Activated CD8-positive, alpha-beta T cell treated with anti-CD3 and anti-CD28 coated beads, Interleukin-2, amount 10 ng/mL, durations not matched to agents 7 days and 5 days (primary cell): ENCODE results near the gene TMEM169. TPM values are rescaled to one million over a fixed set of nuclear protein-coding genes. Genes with fewer than 3 reads are reported as not detected.

Source experiments
- ATAC-seq: fragments of 150-1000 bp; cut with Tn5 transposase; one replicate; pipeline ENCODE4 v1.10.0; 2021; ENCODE audit warnings: moderate library complexity
- CTCF ChIA-PET: fragments of 350-600 bp; sonication (Branson Sonifier 250); formaldehyde crosslinking; loops from one replicate; lab custom pipeline; 2021; ENCODE audit warnings: antibody characterized with exemption; lab: Charles Lee
- POLR2A ChIA-PET: fragments of 350-600 bp; sonication (Branson Sonifier 250); formaldehyde crosslinking; loops from one replicate; lab custom pipeline; 2021; ENCODE audit warnings: antibody characterized with exemption; lab: Charles Lee
- DNase-seq: peaks from one replicate; pipeline ENCODE4 v3.0.0-alpha.2; 2020
- H3K27ac Mint-ChIP-seq: one replicate; pipeline ENCODE4 v1.8.0; 2021; ENCODE audit warnings: mild to moderate bottlenecking, mixed read lengths
- H3K27me3 Mint-ChIP-seq: one replicate; pipeline ENCODE4 v1.8.0; 2021; ENCODE audit warnings: low read depth, mixed read lengths
- H3K36me3 Mint-ChIP-seq: one replicate; pipeline ENCODE4 v1.8.0; 2021; ENCODE audit warnings: low read depth, mixed read lengths
- H3K4me1 Mint-ChIP-seq: one replicate; pipeline ENCODE4 v1.8.0; 2021; ENCODE audit warnings: low read depth, mixed read lengths
- H3K4me3 Mint-ChIP-seq: one replicate; pipeline ENCODE4 v1.8.0; 2021; ENCODE audit warnings: mild to moderate bottlenecking, mixed read lengths
- H3K9me3 Mint-ChIP-seq: one replicate; pipeline ENCODE4 v1.8.0; 2022; ENCODE audit warnings: mixed read lengths; ENCODE audit not compliant: insufficient read depth
- total RNA-seq, 2 experiments: library from RNA; stranded (reverse); gene quantifications; one replicate each; pipeline ENCODE4 v1.2.3, GENCODE V29; 2021

The TMEM169 gene
- total RNA-seq, 2 experiments from 2014 or later: 1.2 to 1.4 TPM

DNA sequence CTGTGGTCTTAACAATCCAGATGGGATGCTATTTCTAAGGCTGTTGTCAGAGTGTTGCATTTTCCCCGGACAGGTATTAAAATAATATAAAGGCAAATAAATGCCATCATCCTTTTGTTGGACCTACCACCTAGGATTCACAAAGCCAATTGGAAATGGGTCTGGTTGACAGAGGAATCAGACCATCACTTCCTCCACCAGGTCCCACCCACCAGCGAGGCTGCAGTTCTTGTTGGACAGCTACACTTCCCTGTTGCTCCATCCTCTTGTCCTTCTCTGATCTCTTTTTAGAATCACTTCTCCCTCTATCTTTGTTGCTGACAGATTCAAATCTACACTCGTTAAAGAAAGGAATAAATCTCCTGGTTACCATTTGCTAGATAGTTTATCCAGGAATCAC is 1.1 kb downstream of the TMEM169 start:
- peak overlapping the region; percentile 83 for H3K27ac Mint-ChIP-seq
- ChIA-PET POLR2A (interaction anchor here (1.2 kb wide), 1 partner anchor 30 kb away, joined by 3 read pairs; no protein-coding TSS in a partner anchor), CTCF (interaction anchor here (0.6 to 6.6 kb wide), 7 partner anchors 9 to 71 kb away, joined by 3 to 76 read pairs (median 8); partner anchors contain the start of gene XRCC5)
- peaks cover 54% of the 10 kb centered on the region for H3K4me1 Mint-ChIP-seq
- H3K4me3 Mint-ChIP-seq: peak overlapping the region; percentile 92
- no peak for ATAC-seq
- DNase-seq: no peak
- no peaks in the 10 kb centered on the region for H3K9me3 Mint-ChIP-seq
- H3K27me3 Mint-ChIP-seq: no peaks in the 10 kb centered on the region
- peaks cover 9% of the 10 kb centered on the region for H3K36me3 Mint-ChIP-seq

DNA sequence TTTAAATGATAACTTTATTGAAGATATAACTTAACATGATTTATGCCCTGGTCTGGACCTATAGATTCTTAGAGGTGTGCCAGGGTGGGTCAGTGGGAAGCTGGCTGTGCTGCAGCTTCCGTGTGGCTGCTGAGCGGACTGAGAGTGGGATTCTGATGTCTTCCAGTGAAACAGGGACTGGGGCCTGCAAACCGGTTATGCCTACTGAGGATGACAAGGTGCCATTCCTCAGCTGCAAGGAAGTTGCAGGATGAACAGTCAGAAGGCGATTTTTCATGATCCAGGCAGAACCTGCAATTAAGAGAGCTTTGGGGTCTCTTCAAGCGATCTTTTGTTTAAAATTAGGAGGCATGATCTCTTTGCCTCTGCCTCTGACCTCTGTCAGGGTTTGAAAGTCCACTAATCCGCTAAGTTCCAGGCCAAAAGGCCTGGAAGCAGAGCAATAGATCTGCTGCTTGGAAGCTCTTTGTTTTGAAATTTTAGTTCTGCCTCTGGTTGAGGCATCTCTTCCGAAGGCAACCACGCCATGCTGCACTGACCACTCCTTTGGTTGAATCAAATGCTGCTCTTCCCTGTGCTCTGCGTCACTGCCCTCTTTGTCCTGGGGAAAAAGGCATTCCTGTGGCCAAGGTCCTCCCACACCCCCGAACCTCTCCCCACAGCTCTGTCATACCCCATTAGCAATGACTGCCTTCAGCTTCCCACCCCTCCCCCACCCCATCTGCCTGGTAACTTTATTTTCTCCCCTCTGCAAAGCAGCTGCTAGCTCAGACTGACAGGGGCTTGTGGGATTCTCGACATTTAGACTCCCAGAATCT is 2.0 kb downstream of the TMEM169 start:
- Mint-ChIP-seq H3K4me1 (peaks cover 50% of the 10 kb centered on the region), H3K4me3 (no peak overlapping the region), H3K27ac (peak overlapping the region; percentile 84), H3K27me3 (no peaks in the 10 kb centered on the region), H3K36me3 (peaks cover 6% of the 10 kb centered on the region), H3K9me3 (no peaks in the 10 kb centered on the region)
- no peak for DNase-seq
- ChIA-PET POLR2A (interaction anchor here (1.2 to 1.8 kb wide), 4 partner anchors 25 to 30 kb away, joined by 3 to 10 read pairs (median 5); partner anchors contain the start of gene XRCC5), CTCF (interaction anchor here (0.8 to 6.6 kb wide), 11 partner anchors 10 to 70 kb away, joined by 3 to 76 read pairs (median 6); partner anchors contain the start of gene XRCC5)
- no peak for ATAC-seq

DNA sequence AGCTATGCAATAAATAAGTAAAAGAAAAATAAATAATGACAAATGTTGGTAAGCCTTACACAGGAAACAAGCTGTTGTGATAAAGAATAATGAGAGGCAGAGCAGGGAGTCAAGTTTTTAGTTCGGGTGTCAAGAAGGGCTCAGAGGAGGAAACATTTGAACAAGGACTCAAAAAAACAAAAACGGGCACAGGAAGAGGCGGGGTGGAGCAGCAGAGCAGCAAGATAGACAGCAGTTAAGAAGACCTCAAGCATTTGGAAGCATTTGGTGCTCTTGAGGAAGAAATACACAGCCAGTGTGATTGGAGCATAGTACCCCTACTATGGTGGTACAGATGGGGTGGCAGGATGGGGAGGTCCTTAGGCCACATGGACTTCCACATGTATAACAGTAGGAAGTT is 2.8 kb downstream of the TMEM169 start:
- POLR2A ChIA-PET: interaction anchor here (1.2 to 1.8 kb wide), 4 partner anchors 17 to 30 kb away, joined by 3 to 10 read pairs (median 5); partner anchors contain the start of gene XRCC5
- no peak for ATAC-seq
- H3K4me1 Mint-ChIP-seq: peaks cover 48% of the 10 kb centered on the region

DNA sequence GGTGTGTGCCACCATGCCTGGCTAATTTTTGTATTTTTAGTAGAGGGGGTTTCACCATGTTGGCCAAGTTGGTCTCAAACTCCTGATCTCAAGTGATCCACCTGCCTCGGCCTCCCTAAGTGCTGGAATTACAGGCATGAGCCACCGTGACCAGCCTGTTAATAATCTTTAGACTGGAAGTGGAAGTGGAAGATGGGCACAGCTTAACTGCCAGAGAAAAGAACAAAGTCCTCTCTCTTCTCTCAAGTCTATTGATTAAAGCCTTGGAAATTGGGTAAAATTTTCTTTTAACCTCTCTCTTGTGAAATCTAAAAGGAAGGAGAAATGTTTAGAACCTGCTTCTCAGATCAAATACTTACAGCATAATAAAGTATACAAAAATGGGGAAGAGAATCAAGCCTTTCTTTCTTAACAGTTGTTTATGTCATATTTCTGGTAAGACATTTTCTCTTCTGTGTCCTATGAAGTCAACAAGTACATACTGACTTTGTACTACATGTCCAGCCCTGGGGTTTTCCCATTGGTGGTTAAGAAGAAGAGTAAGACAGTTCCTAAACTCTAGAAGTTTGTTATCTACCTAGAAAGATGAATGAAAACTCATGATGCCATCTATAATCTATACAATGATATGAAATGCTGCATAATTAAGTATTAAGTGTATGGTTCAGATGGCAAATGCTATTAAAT is 4.6 kb downstream of the TMEM169 start:
- CTCF ChIA-PET: interaction anchor here (6.6 kb wide), 1 partner anchor 23 kb away, joined by 76 read pairs; the partner anchor contains the start of gene XRCC5
- H3K4me3 Mint-ChIP-seq: no peak overlapping the region

More for the DNA sequence above, 2.8 kb downstream of the TMEM169 start:
- DNase-seq: peak; percentile 49
- H3K9me3 Mint-ChIP-seq: no peaks in the 10 kb centered on the region
- peak overlapping the region; percentile 84 for H3K27ac Mint-ChIP-seq
- no peaks in the 10 kb centered on the region for H3K27me3 Mint-ChIP-seq
- peak overlapping the region; percentile 11 for H3K4me3 Mint-ChIP-seq
- CTCF ChIA-PET: interaction anchor here (0.8 to 6.6 kb wide), 10 partner anchors 9 to 69 kb away, joined by 3 to 76 read pairs (median 6); partner anchors contain the start of gene XRCC5
- peaks cover 4% of the 10 kb centered on the region for H3K36me3 Mint-ChIP-seq

DNA sequence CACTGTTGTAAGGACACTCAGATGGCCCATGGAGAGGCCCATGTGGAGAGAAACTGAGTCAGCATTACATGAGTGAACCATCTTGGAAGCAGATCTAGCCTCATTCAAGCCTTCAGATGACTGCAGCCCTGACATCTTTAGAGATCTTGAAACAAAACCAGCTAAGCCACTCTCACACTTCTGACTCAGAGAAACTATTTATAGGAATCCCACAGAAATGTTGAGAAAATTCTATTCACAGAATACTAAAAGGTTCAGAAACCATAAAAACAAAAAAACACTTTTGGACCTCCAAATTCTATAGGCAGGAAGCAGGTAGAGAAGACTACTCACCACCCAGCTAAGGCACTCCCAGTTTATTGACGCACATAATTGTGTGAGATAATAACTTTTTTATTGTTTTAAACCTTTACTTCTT is 8.7 kb downstream of the TMEM169 start:
- Mint-ChIP-seq H3K36me3 (no peaks in the 10 kb centered on the region), H3K4me1 (peaks cover 19% of the 10 kb centered on the region), H3K4me3 (no peak overlapping the region), H3K9me3 (no peaks in the 10 kb centered on the region), H3K27ac (peak overlapping the region; percentile 64), H3K27me3 (no peaks in the 10 kb centered on the region)
- DNase-seq (no peak), ATAC-seq (no peak)
- CTCF ChIA-PET: interaction anchor here (1.1 to 2.1 kb wide), 3 partner anchors 12 to 32 kb away, joined by 3 to 6 read pairs (median 4); no protein-coding TSS in a partner anchor
- POLR2A ChIA-PET: interaction anchor here (0.6 to 1.0 kb wide), 4 partner anchors 8 to 58 kb away, joined by 3 to 4 read pairs (median 3); no protein-coding TSS in a partner anchor

More for the DNA sequence above, 4.6 kb downstream of the TMEM169 start:
- DNase-seq: no peak
- Mint-ChIP-seq H3K27me3 (no peaks in the 10 kb centered on the region), H3K9me3 (no peaks in the 10 kb centered on the region), H3K4me1 (peaks cover 56% of the 10 kb centered on the region), H3K27ac (no peak overlapping the region), H3K36me3 (peaks cover 2% of the 10 kb centered on the region)
- ATAC-seq: no peak
- POLR2A ChIA-PET: no interaction called here

DNA sequence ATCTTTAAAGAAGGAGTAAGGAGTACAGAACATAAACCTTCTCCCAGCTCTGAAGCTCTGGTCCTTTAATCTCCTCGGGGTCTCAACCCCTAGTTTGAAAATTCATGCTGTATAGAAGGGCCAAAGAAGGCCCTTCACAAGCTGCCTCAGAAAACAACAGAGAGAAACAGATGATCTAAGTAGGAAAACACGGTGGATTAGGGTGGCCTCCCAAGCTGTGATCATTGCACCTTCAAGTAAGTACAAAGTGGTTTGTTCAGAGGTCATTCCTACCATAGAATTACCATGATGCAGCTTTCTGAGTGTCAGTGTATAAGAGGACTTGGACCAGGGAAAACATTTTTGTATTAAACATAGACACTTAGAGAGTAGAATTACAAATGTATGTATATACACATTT is 10.9 kb downstream of the TMEM169 start:
- POLR2A ChIA-PET: interaction anchor here (2.5 kb wide), 1 partner anchor 17 kb away, joined by 12 read pairs; the partner anchor contains the start of gene XRCC5
- Mint-ChIP-seq H3K9me3 (no peaks in the 10 kb centered on the region), H3K27ac (no peak overlapping the region), H3K4me1 (peaks cover 16% of the 10 kb centered on the region), H3K36me3 (no peaks in the 10 kb centered on the region), H3K4me3 (no peak overlapping the region), H3K27me3 (no peaks in the 10 kb centered on the region)
- ATAC-seq (no peak), DNase-seq (no peak)
- CTCF ChIA-PET: interaction anchor here (1.3 to 1.5 kb wide), 5 partner anchors 8 to 69 kb away, joined by 3 to 4 read pairs (median 4); partner anchors contain the start of gene XRCC5

DNA sequence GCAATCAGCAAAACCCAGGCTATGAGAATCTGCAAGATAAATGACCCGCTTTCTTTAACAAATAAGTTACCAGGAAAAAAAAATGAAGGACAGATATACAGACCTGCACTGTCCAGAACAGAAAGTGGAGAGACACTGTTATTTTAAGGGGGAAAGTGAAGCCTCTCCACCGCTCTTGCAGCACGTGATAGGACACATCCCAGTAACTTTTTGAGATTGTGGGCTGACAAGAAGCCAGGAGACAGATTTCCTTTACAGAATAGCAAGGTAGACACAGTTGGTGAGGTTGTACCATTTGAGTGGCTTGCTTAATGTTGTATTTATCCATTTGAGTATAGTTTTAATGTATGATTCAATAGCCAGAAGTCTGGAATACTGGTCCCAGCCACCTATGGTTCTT is 13.0 kb downstream of the TMEM169 start:
- Mint-ChIP-seq H3K27ac (no peak overlapping the region), H3K27me3 (no peaks in the 10 kb centered on the region), H3K9me3 (no peaks in the 10 kb centered on the region), H3K4me3 (no peak overlapping the region), H3K4me1 (peaks cover 15% of the 10 kb centered on the region), H3K36me3 (no peaks in the 10 kb centered on the region)
- no peak for ATAC-seq
- ChIA-PET CTCF (interaction anchor here (1.6 kb wide), 1 partner anchor 15 kb away, joined by 10 read pairs; the partner anchor contains the start of gene XRCC5), POLR2A (no interaction called here)
- no peak for DNase-seq

DNA sequence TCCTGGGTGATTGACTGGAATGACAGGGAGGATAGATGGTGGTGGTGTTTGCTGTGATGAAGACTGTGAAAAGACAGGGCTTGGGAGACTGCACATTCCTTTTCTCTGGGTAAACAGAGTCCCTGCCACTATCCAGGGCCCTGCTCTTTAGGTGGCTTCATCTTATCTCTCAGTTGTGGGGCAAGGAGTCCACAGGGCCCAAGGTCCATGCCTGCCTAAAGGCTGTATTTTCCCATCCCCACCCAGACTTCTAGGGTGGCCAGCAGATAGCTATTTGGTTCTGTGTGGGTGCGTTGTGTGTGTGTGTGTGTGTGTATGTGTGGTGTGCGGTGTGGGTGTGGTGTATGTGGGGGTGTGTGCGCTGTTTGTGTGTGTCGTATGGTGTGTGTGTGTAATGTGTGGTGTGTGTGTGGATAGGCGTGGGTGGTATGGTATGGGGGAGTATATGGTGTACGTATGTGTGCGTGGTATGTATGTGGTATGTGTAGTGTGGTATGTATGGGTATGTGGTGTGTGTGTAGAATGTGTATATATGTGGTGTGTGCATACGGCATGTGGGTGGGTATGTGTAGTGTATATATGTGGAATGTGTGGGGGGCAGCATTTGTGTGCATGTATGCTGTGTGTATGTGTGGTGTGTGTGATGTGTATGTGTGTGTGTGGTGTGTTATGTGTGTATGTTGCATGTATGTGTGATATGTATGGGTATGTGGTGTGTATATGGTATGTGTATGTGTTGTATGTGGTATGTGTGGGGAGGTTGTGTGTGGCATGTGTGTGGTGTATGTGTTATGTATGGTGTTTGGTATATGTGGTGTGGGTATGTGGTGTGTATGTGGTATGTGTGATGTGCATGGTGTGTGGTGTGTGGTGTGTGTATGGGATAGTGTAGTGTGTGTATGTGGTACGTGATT is 17.0 kb downstream of the TMEM169 start:
- no peak overlapping the region for H3K27ac Mint-ChIP-seq
- ChIA-PET POLR2A (no interaction called here), CTCF (interaction anchor here (1.6 kb wide), 1 partner anchor 9 kb away, joined by 3 read pairs; no protein-coding TSS in a partner anchor)
- ATAC-seq (no peak), DNase-seq (no peak)
- no peaks in the 10 kb centered on the region for H3K27me3 Mint-ChIP-seq
- no peak overlapping the region for H3K4me3 Mint-ChIP-seq
- H3K9me3 Mint-ChIP-seq: no peaks in the 10 kb centered on the region
- H3K4me1 Mint-ChIP-seq: no peaks in the 10 kb centered on the region
- H3K36me3 Mint-ChIP-seq: no peaks in the 10 kb centered on the region

DNA sequence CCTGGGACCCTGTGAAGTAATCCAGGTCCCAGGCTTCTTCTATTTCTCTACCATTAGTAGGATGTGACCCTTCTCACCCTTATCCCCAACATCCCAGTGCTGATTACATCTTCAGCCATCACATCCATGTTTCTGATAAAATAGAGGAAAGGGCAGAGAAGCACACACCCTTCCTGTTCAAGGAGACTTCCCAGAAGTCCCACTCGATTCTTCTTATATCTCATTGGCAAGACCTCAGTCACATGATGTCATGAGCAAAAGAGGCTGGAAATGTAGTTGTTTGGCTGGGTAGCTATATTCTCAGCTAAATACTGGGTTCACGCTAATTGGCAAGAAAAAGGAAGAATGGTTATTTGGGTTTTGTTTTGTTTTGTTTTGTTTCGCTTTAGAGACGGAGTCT is 19.4 kb downstream of the TMEM169 start:
- ATAC-seq: no peak
- H3K4me3 Mint-ChIP-seq: no peak overlapping the region
- ChIA-PET POLR2A (interaction anchor here (1.0 to 1.1 kb wide), 2 partner anchors 11 to 16 kb away, joined by 3 to 4 read pairs; no protein-coding TSS in a partner anchor), CTCF (interaction anchor here (0.7 to 2.4 kb wide), 3 partner anchors 9 to 17 kb away, joined by 5 to 7 read pairs (median 6); no protein-coding TSS in a partner anchor)
- DNase-seq: no peak
- no peaks in the 10 kb centered on the region for H3K27me3 Mint-ChIP-seq
- H3K27ac Mint-ChIP-seq: no peak overlapping the region
- no peaks in the 10 kb centered on the region for H3K36me3 Mint-ChIP-seq
- no peaks in the 10 kb centered on the region for H3K9me3 Mint-ChIP-seq
- H3K4me1 Mint-ChIP-seq: peaks cover 5% of the 10 kb centered on the region

DNA sequence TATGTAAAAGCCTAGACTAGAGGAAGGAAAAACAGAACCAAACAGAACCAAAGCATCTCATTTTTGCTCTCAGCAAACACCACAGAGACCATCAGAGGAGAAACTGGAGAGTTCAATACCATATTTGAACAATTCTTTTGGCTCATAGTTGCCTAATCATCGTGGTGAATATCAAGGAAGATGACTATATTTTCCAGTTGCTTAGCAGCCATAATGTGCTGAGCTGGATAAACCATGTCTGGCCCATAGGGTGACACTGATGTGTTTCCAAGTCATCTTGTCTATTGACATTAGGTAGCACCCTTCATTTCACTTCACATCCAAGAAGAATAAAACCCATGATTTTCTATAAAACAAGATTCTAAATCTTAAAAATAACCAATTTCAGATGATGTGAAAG is 21.5 kb downstream of the TMEM169 start:
- POLR2A ChIA-PET: no interaction called here
- H3K4me3 Mint-ChIP-seq: no peak overlapping the region
- ATAC-seq: no peak
- no peak overlapping the region for H3K27ac Mint-ChIP-seq
- CTCF ChIA-PET: interaction anchor here (2.1 kb wide), 1 partner anchor 10 kb away, joined by 4 read pairs; no protein-coding TSS in a partner anchor
- no peaks in the 10 kb centered on the region for H3K36me3 Mint-ChIP-seq
- no peaks in the 10 kb centered on the region for H3K27me3 Mint-ChIP-seq
- H3K9me3 Mint-ChIP-seq: no peaks in the 10 kb centered on the region
- no peak for DNase-seq
- H3K4me1 Mint-ChIP-seq: peaks cover 6% of the 10 kb centered on the region
